ENCODE results near the gene STK32A.

The STK32A gene

GRCh38 chr5:147408980-147409379 lies 174.2 kb downstream of the STK32A start:
- no peak for TF ChIP-seq CTCF (conservative IDR thresholded peaks at IDR 0.05; ENCODE audit: control insufficient read depth, insufficient read depth, low read depth, low read length)
- DNase-seq (ENCODE audit: low read depth): no peak
- H3K4me3 ChIP-seq (ENCODE audit: control insufficient read depth, low read depth, low read length): no peak overlapping the region

GRCh38 chr5:147410496-147411358 lies 175.9 kb downstream of the STK32A start:
- no peak overlapping the region for H3K4me3 ChIP-seq (ENCODE audit: control insufficient read depth, low read depth, low read length)
- no peak for TF ChIP-seq CTCF (conservative IDR thresholded peaks at IDR 0.05; ENCODE audit: control insufficient read depth, insufficient read depth, low read depth, low read length)
- no peak for DNase-seq (ENCODE audit: low read depth)

- DNase-seq (ENCODE audit: low read depth): no peak
- TF ChIP-seq CTCF (conservative IDR thresholded peaks at IDR 0.05; ENCODE audit: control insufficient read depth, insufficient read depth, low read depth, low read length): no peak
- no peak overlapping the region for H3K4me3 ChIP-seq (ENCODE audit: control insufficient read depth, low read depth, low read length)
These were observed 176.8 kb downstream of the STK32A start for GRCh38 chr5:147411359-147412319.

- no peak for TF ChIP-seq CTCF (conservative IDR thresholded peaks at IDR 0.05; ENCODE audit: control insufficient read depth, insufficient read depth, low read depth, low read length)
- no peak overlapping the region for H3K4me3 ChIP-seq (ENCODE audit: control insufficient read depth, low read depth, low read length)
- no peak for DNase-seq (ENCODE audit: low read depth)
These were observed 177.7 kb downstream of the STK32A start for GRCh38 chr5:147412561-147412960.

GRCh38 chr5:147413266-147413665 lies 178.4 kb downstream of the STK32A start:
- DNase-seq (ENCODE audit: low read depth): no peak
- H3K4me3 ChIP-seq (ENCODE audit: control insufficient read depth, low read depth, low read length): no peak overlapping the region
- TF ChIP-seq CTCF (conservative IDR thresholded peaks at IDR 0.05; ENCODE audit: control insufficient read depth, insufficient read depth, low read depth, low read length): no peak

GRCh38 chr5:147415651-147416050 lies 180.8 kb downstream of the STK32A start:
- no peak for TF ChIP-seq CTCF (conservative IDR thresholded peaks at IDR 0.05; ENCODE audit: control insufficient read depth, insufficient read depth, low read depth, low read length)
- H3K4me3 ChIP-seq (ENCODE audit: control insufficient read depth, low read depth, low read length): no peak overlapping the region
- DNase-seq (ENCODE audit: low read depth): peak; percentile 26
